GM19372 (cell line): ENCODE results near the gene GOT1.

Experiments
- ATAC-seq: cut with Tn5 transposase; IDR thresholded peaks from one replicate; pipeline ENCODE4 v1.9.1; 2021; ENCODE audit warnings: mild to moderate bottlenecking, low read depth, moderate library complexity; ENCODE audit not compliant: unreplicated experiment

GOT1 gene

DNA sequence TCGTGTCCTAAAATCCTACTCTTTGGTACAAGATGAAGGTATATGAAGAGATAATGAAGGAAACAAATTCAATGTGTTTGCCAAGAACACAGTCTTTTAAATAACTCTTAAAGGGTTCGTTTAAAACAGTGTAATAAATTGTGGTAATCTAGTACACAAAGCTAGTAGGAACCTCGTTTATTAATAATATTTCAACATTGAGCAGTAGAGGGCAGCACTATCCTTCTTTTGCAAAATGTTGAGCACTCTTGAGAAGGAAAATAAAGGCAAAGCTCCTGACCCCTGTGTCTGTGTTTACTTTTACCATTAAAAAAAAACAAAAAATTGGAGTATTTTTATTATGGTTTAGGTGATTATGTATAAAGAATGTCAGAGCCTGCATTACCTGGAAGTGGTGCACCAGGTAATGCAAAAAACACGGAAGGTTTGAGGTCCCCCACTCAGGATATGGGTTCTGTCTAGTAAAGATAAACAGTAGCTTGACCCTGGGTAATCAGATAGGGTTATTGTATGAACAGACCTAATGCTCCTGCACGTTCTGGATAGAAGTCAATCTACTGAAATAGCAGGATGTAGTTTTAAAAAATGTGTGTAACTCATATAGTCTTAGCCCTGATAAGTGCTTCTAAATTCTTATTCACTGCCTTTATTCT, 5.7 kb upstream of the GOT1 start:
- no peak for ATAC-seq

DNA sequence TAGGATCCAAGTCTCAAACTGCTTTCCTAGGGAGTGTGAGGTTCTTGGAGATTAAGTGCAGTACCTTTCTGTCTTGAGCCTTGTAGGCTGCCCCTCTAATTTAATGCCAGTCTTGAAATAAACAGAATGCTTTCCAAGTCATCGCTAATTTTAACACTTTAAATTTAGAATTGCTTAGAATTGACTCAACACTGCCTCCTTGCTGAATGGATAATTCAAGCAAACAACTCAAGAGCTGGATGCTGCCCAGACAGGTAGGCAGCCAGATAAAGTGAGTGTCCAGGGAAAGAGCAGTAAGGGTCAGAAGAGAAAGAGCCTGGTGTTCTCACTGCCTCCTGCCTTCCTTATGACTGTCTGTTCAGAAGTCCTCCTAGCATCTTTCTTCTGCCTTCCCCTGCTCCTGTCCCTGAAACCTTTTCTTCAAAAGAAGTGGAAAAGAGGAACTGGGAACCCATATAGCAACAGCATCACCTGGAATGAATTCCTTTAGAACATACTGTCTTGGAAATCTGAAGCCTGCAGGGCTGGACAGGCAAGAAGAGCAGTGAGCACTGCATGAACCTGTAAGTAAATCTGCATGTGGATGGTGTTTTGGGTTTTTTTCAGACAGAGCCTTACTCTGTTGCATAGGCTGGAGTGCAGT, 3.1 kb upstream of the GOT1 start:
- ATAC-seq, result no peak

DNA sequence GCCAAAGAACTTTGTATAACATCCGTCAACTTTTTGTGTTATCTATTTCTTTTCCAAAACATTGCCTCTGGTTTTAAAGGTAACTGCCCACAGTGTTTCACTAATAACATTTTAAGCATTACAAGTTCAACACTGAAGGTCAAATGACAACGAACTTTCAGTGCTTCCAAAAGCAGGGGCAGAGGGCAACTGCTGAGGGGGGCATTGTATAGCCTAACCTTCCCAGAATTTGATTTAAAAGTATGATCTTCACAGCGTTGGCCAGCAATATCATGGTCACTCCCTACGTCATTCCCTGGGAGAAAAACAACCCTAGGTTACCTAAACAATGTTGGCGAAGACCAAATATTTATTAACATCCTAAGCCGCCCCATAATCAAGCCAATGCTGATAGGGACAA, 2.5 kb upstream of the GOT1 start:
- ATAC-seq, result no peak

DNA sequence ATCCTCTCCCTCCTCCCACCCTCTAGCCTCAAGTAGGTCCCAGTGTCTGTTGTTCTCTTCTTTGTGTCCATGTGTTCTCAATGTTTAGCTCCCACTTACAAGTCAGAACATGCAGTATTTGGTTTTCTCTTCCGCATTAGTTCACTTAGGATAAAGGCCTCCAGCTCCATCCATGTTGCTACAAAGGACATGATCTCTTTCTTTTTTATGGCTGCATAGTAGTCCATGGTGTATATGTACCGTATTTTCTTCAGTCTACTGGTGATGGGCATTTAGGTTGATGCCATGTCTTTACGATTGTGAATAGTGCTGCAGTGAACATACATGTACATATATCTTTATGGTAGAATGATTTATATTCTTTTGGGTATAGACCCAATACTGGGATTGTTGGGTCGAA, 1.6 kb upstream of the GOT1 start:
- ATAC-seq, result no peak

DNA sequence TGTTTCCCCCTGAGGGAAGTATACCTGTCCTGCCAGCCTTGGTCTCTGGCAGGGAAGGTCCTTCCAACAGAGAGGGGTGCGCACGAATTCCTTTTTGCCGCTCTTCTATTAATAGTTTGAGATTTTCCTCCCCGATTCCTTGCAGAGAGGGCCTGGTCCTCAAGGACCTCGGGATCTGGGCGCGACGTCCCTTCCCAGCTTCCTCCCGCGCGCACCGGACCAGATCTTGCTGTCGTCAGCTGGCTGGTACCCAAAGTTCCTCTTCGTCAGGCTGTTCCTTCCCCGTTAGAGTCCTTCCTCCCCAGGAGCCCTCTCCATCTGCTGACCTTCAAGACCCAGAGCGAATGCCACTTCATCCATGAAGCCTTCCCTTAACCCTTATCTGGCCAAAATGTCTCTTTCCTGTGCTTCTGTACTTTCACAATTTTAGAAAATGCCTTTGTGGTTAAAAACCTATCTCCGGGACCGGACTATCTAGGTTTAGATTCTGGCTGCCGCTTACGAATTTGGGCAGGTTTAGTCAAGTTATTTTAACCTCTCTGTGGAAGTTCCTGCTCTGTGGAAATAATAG, 851 bp upstream of the GOT1 start:
- ATAC-seq, result no peak

DNA sequence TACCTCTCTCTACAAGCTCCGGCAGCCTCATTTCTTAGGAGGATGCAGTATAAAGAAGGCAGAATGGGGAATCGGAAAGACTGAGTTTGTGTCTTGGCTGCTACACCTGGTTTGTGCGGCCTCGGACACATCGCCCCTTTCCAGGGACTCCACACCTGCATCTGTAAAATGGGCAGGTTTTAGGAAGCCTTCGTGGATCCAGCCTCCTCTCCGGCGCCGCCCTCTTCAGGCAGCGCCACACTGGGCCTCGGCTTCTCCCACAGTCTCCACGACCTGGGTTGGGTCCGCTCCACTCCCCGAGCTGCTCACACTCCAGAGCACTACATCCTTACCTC, 341 bp downstream of the GOT1 start:
- ATAC-seq, result peak; percentile 20

DNA sequence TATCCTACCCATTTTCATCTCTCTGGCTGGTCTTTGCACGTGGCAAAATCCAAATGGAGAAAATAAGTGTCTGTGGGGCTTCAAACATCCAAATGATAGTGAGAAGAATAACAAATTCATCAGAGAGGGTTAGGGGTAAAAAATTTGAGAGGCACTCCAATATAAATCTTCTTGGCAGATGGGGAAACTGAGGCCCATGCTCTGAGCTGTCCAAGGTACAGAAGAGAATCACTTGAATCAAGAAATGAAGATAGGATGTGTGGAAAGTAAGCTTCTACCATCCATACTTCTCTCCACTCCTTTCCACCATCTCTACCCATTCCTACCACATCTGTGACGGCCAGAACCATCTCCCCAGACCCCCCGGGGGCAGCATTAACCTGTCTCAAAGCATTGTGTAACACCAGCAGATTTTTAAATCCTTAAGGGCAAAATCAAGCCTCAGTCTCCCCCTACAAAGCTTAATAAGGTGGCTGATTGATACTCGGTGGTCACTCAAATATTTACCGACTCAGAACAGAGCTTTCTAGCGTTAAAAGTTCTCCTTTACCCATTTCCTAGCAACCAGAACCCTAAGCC, 818 bp downstream of the GOT1 start:
- ATAC-seq, result no peak

DNA sequence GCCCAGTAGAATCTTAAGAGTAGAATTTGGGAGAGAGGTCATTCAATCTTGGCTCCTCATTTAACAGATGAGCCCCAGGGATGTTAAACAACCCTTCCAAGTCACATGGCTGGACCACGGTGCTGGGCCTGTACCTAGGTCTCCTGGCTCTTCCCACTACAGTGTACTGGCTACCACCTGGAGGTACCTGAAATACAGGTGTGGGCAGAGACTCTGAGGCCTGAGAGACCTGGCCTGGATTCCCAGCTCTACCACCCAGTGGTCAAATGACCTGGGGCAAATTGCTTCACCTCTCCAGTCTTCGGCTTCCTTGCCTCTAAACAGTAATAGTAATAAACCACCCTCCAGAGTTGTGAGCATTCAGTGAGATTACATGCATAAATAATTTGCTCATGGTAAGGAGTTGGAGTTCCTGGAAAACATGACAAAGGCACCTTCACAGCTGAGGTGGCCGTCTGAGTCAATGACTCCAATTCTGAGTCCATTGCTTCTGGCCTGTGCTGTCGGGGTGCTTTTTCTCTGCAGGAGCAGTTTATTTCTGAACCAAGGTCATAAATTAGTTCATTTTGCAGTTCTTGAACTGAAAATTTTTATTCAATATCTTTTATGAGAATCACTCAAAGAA, 2.7 kb downstream of the GOT1 start:
- ATAC-seq, result no peak

DNA sequence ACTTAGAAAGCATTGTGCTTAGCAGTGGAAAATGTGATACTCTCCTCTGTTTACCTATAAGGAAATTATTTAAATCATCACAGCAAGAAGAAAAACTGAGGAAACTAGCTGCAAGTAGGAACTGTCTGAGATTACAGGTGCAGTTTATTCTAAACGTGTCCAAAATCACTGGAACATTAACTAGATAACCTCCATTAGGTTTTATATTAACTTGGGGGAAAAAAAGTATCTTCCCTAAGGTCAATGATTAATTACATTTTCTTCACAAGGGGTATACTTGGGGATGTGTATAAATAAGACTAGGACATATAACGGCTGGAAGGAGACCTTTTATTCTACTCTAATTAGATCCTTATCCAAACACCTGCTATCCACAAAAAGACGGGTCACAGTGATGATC, 3.7 kb downstream of the GOT1 start:
- no peak for ATAC-seq

DNA sequence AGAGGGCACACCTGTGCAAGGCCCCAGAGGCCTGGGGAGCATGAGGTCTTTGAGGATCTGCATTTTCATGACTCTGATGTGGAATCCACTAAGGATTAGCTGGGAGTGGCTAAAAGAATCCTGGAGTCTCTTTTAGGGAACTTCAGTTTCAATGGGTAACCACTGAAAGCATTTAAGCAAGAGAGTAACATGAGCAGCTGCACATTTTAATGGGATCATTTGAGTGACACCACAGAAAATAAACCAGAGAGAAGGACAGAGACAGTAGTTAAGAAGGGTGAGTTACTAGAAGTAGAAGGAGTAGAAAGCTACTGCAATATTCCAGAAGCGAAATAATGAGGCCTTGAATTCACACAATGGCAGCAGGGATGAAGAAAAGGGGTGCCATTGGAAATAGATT, 5.2 kb downstream of the GOT1 start:
- ATAC-seq, result no peak

DNA sequence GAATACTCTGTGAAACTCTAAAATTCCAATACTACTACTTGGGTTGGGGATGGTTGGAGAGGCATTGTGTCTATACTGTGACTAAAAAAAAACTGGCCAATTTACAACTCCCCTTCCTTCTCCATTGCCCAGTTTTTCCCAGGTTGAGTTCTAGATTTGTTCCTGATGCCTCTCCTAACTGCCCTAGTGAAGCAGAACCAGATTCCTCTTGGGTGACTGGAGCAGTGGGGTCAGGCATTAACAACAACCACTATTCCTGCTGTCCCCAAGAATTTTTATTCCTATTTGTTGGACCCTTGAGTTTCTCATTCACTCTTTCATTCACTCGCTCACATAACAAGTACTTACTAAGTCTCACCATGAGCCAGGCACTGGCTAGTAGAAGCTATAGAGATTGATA, 5.8 kb downstream of the GOT1 start:
- no peak for ATAC-seq

DNA sequence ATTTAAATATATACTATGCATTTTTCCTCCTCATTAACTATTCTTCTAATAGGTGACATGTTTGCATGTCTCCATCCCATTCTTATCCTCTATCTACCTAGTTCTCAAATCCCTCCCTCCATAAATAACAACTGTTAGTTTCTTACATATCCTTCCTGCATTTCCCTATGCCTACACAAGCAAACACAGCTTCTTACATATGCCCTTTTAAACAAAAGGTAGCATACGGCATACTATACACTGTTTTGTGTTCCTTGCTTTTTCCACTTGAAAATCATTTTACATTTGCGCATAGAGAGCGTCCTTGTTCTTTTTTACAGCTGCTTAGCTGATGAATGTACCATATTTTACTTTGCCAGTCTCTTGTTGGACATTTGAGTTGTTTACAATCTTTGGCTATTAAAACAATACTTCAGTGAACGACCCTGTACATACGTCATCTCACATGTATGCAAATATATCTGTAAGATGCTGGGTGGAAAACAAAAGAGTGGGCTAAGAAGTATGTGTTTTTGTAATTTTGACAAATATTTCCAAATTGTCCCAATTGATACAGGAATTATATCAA, 7.8 kb downstream of the GOT1 start:
- no peak for ATAC-seq

DNA sequence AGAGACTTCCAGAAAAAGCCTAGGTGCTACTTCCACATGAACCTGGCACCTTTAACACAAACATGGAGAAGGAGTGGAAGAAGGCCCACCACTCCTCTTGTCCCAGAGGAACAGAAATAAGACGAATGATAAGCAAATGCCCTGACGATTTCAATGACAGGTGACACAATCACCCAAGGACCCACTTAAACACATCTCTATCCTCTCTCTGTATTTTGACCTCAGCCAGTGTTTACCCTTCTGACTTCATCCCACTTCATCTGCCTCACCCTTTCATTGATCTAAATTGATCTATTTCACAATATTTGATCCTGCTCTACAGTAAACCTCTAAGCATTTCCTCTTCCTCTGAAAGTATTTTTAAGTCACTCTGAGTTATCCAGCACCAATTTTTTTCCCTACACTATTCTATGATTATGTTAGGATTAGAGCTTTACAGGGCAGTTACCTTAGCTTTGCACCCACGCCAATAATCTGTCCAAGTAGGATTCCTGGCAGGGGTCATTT, 9.1 kb downstream of the GOT1 start:
- ATAC-seq, result no peak

DNA sequence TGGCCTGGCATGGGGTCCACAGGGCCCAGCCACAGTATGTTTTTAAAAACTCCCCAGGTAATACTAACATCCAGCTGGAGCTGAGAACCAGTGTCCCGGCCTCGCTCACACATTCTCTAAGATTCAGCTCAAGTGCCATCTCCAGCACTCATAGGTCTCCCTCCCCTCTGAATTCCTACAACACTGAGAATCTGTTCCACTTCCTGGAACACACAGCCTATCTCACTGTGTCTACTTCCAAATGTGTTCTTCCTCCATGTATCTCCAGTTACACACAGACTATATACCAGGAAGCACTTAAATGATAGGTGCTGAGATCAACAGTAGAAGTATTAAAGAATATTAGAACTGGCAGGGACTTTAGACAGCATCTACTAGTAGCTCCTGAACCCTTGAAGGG, 10.7 kb downstream of the GOT1 start:
- ATAC-seq, result no peak

DNA sequence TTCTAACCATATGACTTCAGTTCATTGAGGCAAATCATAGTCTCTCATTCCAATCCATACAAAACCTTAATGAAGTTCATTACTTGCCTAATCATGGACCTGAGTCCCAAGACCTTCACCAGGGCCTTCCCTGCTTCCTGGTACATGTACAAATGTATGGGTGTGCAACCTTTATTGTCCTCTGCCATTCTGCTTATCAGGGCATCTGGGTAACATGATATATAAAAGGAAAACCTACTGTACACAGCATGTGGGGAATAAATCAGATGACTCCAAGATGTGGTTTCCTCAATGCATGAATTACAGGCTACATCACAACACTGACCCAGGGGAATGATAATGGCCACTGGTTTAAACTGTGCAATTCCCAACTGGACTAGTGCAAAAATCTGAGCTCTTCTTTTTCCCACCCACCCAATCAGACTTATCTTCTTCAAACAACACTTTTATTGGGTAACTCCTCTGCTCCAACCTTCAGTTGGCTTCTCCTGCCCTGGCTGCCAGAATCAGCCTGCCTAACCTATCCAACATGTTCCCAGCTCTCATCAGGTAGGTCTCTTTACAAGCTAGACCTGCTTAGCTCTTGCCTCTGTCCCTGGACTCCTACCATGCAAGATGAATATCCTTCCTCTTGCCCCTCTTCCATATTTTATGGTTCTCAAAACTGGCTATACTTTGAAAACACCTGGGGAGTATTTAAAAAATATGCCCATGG, 11.4 kb downstream of the GOT1 start:
- no peak for ATAC-seq

DNA sequence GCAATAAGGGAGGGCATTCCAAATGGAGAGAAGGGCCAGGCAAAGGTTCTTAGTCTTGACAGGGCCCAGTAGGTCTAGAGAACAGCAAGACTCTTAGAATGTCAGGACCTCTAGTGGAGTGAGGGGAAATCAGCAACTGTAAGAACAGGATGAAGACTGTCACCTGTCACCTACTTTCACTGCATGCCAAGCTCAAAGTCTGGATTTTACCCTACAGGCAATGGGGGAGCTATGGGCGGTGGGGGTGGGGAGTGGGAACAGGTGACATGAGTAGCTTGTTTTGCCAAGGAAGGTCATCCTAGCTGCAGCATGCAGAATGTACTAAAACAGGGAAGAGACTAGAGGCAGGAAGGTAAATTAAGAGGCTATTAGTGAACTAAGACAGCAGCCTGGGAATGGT, 18.3 kb downstream of the GOT1 start:
- no peak for ATAC-seq

DNA sequence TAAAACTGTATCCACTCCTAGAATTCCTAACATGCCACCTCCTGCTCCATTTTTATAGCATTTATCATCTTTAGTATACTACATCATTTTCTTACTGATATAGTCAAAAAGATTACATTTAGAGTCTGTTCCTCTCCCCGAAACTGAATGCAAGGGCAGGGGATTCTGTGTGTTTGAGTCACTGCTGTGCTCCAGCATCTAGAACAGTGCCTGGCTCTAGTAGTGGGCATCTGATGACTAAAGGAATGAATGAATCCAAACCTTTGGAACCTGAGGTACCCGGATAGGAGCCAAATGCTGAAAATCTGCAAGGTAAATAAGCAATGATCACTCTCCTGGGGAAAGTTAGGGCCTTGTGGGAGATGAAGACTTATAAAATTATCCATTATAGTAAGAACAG, 18.9 kb downstream of the GOT1 start:
- ATAC-seq, result no peak

DNA sequence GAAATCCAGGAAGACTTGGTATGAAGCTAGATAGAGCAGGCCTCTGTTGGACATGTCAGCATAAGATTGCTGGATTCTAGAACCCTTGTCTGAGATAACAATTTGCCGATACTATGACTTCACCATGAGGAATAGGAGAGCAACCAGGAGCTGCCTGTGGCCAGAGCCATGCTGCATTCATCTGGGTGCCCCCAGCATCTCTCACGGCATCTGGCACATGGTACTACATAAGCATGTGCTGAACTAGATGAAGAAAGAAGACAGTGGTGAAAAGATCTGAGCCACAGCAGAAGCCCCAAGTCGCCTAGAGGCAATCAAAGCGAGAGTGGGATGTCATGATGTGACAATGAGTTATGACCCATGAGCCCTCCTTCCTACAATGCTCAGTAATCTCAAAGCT, 19.5 kb downstream of the GOT1 start:
- ATAC-seq, result no peak

DNA sequence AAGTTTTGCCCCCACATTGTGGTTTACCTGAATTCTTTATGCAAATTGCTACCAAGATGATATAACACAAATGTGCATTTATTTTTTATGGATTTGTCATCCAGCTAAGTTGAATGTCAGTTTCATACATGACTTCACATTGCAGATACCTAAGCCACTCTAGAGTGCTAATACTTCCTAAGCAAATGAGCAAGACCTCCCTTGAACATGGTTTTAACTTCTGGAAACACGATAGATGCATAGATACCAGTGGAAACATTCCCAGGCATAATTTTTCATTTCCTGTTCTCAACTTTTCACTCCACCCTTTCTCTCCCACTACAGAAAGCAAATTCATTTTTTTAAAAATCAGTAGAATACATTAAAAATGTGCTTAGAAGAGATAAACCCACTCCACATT, 20.3 kb downstream of the GOT1 start:
- ATAC-seq, result no peak

DNA sequence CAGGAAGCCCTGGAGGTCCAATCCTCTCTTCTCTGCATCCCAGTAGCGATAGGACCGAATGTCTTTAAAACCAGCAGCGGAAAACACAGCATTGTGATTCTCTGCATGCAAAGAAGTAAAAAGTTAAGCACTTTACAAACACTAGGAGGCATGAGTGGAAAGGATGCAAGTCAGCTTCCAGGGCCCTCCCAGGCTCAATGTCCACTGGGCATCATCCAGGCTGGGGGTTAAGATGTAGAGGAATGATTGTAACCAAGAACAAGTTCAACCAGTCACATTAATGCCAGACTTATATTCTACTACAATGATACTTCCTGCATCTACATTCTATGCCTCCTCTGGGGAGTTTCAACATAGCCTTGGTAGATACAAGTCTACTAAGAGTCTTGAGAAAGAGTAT, 24.3 kb downstream of the GOT1 start:
- ATAC-seq, result no peak

DNA sequence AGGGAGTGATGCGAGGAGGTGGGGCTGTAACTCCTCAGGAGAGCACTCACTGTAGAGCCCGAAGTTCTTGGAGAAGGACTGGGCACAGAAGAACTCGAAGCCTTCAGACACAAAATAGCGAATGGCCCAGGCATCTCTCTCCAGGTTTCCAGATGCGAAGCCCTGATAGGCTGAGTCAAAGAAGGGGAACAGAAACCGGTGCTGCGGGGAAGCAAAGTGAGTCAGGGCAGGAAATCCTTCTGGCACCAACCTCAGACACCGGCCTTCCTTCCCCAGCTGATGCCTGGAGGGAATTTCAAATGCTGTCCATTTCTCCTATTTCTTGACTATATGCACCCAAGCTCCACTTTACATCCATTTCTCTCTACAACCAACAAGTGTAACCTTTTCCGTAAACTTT, 26.8 kb downstream of the GOT1 start:
- ATAC-seq, result no peak
